HG03354 (cell line): ENCODE results near the gene ETNPPL.

Experiments used
- ATAC-seq: cut with Tn5 transposase; IDR thresholded peaks from one replicate; pipeline ENCODE4 v1.9.1; 2021; ENCODE audit warnings: mild to moderate bottlenecking; ENCODE audit not compliant: unreplicated experiment, poor library complexity, severe bottlenecking

ETNPPL gene

DNA sequence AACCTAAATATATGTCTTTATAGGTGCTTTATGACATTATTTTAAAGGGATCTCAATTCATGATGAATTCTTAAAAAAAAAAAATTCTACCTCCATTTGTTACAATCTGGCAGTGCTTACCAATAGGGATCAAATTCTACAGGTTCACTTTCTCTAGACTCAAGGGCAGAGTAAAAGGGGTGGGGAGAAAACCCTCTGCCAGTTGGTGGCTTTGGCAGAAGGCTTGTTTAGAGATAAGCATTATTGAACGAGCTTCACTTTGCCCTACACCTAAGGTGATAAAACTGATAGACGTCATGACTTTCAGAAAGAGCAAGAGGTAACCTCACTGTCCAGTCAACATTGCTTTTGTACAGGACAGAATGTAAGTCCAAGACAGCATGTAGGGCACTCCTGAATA, 58.9 kb downstream of the ETNPPL start:
- ATAC-seq = no peak

DNA sequence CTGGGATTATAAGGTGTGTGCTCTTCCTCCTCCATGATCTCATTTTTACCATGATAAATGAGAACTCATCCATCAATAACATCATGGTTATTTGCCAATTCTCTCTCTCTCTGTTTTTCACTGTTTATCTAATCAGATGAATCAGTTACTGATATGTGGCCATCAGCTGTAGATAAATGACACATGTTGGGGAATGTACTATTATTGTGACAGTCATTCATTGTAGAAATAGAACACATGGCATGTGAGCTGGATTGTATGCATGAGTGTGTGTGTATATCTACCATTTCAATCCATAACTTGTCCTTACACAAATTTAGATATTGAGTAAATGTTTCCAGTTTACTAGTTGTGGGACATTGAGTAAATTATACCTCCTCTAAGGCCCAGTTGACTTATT, 59.5 kb downstream of the ETNPPL start:
- ATAC-seq = no peak

DNA sequence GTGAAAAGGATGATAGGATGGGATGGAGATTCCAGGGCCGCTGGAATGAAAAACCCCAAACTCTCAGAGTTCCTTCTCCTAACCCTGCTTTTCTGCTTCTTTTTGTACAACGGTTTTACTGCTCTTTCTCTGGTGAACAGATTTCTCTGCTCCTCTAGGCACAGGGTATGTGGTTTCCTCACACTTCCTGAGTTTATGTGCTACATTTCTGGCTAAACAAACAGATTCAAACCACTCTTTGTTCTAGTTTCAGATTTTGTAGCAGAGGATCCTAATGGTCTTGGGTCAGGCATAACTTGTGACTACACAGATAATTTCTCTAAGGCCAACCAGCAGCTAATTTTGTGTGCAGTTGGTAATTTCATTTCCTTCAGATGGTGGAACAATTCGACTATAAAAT, 59.9 kb downstream of the ETNPPL start:
- ATAC-seq = no peak

DNA sequence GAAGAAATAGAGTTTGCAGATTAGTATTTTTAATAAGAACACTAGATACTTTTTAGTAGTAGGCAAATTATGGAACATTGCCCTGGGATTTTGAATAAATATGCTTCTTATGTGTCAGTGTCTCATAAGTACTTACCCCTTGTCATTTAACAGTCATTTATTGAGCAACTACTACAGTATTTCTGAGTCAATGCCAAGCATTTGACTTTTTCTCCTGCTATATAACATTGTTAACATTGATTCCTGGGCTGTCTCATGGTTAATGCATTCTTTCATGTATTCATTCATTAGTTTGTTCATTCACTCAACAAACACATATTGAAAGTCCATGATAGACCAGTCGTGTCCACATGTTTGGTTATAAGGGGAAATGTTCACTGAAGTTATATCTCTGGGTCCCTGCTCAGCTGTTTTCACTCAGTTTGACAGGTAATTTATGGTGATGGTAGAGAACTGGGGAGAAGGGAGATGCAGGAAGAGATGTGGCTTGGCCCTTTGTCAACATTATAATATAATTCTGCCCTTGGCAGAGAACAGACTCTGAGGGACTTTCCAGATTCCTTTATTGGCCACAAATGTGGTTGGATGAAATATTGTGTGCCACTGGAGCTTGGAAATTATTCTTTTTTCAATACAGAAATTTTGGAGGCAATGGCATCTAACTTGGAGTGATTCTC, 62.6 kb downstream of the ETNPPL start:
- no peak for ATAC-seq

DNA sequence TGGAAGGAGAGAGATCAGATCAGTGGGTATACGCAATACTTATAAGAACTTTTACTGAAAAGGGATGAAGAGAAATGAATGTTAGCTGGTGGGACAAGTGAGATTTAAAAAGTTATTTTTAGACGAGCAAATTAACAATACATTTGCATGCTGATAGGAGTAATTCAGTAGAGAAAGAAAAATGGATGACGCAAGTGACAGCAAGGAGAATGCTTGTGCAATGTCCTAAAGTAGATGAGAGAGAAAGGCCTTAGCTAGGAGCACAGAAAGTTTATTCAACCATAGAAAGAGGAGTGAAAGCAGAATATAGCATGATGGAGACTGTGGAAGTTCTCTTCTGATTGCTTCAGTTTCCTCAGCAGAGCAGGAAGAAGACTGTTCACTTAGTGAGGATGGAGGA, 66.7 kb downstream of the ETNPPL start:
- ATAC-seq = no peak

DNA sequence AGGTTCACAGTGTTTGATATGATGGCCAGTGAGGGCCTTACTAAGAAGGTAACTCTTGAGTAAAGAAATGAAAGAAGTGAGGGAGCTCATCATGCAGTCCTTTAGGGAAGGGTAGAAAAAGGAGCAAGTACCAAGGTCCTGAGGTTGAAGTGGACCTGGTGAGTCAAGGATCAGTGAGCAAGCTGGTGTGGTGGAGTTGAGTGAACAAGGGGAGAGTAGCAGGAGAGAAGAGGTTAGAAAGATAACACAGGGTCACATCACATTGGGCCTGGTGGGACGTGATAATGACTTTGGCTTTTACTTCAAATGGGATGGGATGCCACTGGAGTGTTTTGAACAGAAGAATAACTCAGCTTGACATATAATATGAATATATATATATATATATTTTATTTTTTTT, 67.8 kb downstream of the ETNPPL start:
- ATAC-seq = no peak

DNA sequence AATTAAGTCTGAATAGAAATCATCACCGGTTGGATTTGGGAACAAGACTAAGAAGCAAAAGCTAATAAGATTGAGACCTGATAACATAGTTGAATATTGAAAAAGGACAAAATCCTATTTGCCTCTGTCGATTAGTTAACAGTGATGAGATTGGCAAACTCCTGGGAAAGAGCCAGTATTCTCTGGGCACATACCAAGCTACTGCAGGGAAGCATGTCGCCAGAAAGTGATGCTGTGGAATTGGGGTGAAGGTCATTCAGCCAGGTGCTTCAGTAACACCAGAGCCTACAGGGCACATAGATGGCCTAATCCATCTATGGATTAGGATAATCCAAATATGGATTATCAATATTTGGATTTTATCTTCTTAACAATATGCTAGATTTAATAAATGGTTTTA, 68.4 kb downstream of the ETNPPL start:
- ATAC-seq = no peak

DNA sequence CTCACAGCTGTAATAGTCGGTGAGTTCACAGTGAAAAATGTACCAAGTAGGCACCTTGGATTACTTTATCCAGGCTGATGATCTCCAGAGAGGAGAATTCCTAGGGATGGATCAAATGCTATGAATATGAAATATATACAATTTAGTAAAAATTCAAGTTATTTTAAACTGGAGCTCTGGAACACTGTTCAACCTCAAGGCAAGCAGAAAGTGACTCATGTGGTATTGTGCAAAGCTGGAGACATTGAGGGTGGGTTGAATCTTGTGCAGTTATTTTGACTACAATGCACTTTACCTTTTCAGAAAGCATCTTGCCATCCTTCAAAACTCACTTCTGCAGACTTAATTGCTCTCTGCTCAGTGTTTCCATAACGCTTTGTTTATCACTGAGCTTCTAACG, 69.0 kb downstream of the ETNPPL start:
- no peak for ATAC-seq

DNA sequence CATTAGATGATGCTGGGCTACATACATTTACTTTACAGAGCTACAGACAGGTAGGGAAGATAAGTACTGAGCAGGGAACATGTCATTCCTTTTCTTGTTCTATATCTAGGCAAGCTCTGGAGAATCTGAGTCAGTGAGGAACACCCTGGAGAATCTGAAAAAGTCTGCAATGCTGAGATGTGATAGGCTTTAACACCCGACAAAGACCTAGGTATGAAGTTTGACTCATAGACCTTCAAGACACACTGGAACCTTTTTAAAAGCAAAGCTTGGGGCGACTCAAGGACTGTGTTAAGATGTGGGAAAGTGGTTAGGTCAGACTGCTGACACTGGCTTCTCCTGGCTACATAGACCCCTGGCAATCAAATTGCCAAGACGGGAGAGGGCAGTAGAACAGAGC, 69.6 kb downstream of the ETNPPL start:
- no peak for ATAC-seq
